C4-2B (cell line): ENCODE measurements around the gene MZT2A.

Experiments
- CTCF ChIP-seq: fragments of 450-650 bp; conservative IDR thresholded peaks from 2 replicates; pipeline ENCODE4 v1.5.1; 2017; ENCODE audit warnings: mild to moderate bottlenecking
- ZFX ChIP-seq: fragments of 450-650 bp; IDR thresholded peaks from 2 replicates; pipeline ENCODE4 v1.6.1; 2017

GRCh38 chr2:131493199-131493968, 1.2 kb upstream of the MZT2A start:
- TF ChIP-seq CTCF (no peak), ZFX (no peak)
